CD4-positive, alpha-beta T cell treated with Interleukin-21 for 1 hour (primary cell): ENCODE measurements around the gene ATN1.

Experiments
- DNase-seq: peaks from one replicate; pipeline ENCODE4 v3.0.0-alpha.2; 2020

The ATN1 gene

DNA sequence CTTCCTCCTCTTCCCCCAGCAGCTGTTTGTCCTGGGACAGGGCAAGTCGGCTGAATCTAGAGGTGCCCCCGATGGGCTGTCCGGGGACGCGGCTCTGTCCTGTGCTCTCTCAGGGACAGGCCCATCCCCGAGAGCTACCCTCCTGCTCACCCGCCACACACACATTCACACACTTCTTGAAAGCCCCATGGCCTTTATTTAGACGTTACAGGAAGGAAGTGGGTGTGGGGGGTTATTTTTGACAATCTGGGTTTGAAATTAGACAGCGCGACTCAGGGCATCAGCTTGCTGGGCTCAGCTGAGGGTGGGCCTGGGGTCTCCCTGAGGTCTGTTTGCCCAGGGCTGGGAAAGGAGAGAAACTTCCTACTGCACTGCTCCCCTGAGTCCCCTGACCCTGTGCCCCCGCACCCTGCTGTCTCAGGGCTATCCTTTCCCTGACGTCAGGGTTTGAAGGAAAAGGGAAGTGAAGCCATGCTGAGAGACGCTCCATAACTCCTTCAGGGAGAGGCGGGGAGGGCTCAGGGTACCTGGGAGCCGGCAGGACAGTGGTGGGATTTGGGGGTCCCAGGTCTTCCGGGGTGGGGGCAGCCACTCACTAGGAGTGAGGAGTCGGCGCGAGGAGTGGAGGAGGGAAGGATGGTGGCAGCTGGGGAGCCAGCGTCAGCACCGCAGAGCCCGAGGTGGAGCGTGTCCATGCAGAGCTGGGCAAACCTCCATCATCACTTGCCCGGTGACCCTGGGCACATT is 31.5 kb downstream of the ATN1 start:
- DNase-seq: peak; percentile 91

- no peak for DNase-seq
Observed at GRCh38 chr12:6959805-6960592, 32.2 kb downstream of the ATN1 start.

DNA sequence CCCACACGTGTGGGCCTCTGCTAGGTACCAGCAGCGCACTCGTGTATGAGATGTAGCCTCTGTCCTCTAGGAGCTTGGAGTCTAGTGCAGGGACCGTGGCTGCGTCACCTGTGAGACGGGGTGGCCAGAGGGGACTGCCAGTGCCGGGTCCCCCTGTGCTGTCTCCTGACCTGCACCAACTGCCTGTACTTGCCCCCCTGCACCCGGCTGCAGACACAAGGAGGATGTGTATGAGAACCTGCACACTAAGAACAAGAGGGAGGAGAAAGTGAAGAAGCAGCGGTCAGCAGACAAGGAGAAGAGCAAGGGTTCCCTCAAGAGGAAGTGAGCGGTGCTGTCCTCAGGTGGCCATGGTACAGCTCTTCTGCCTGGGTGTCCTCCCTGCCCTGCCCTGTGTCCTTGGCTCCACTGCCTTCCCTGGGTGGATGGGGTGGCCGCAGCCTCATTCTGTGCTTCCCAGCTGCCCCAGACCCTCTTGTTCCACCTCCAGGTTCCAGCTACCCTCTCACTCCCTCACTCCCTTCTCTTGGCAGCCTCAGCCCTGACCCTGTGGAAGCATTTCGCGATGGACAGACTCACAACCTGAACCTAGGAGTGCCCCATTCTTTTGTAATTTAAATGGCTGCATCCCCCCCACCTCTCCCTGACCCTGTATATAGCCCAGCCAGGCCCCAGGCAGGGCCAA is 33.0 kb downstream of the ATN1 start:
- peak; percentile 58 for DNase-seq

GRCh38 chr12:6961278-6961694 is 33.5 kb downstream of the ATN1 start:
- DNase-seq: peak; percentile 94

GRCh38 chr12:6961695-6962284 is 34.0 kb downstream of the ATN1 start:
- peak; percentile 66 for DNase-seq

GRCh38 chr12:6962285-6963015 is 34.7 kb downstream of the ATN1 start:
- DNase-seq: no peak

DNA sequence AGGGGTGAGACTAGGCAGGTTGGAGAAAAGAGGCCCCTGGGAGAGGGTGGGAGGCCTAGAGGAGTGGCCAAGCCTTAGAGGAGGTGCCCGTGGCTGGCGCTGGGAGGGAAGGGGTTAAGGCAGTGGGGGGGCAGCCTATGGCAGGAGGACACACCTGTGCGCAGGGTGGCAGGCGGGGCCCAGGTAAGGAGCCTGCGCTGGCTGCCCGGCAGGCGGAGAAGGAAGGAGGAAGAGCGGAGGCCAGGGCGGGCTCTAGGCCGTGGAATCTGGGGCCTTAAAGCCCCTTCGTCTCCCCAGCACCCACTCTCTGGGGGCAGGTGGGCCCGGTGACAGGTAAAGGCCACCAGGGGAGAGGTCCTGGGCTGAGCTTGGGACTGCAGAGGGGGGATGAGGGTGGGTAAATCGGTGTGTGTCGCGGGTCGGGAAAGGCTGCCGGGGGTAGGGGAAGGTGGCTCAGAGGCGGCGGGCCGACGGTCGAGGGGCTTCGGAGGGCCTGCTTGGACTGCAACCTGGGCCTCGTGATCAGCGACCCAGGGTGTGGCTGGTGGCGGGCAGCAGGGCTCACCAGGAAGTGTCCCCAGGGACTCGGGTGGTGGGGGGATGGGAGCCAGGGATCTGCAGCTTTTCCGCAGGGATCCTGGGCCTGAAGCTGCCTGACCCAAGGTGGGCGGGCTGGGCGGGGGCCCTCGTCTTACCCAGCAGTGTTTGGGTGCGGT is 35.4 kb downstream of the ATN1 start:
- DNase-seq: no peak

DNA sequence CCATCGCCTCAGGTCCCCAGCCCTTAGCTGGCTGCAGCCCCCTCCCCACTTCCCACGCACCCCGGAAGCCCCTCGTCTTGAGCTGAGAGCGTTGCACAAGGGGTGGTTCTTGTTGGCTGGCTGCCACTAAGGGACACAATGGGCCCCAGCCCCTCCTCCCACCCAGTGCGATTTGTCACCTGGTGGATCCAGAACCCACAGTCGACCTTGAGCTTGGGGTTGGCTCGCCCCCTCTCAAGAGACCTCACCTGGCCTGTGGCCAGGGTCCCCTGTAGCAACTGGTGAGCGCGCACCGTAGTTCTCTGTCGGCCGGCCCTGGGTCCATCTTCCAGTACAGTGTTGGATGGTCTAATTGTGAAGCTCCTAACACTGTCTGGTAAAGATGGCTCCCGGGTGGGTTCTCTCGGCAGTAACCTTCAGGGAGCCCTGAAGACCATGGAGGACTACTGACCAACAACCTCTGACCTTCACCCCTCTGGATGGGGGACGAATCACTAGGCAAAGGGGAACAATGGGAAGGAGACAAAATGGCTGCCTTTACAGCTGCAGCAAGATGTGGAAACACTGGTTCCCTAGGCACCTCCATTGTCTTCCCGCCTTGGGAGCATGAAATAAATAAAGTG is 36.1 kb downstream of the ATN1 start:
- no peak for DNase-seq

GRCh38 chr12:6964605-6965025 is 36.9 kb downstream of the ATN1 start:
- no peak for DNase-seq

- peak; percentile 93 for DNase-seq
Observed at GRCh38 chr12:6965026-6965661, 37.4 kb downstream of the ATN1 start.

DNA sequence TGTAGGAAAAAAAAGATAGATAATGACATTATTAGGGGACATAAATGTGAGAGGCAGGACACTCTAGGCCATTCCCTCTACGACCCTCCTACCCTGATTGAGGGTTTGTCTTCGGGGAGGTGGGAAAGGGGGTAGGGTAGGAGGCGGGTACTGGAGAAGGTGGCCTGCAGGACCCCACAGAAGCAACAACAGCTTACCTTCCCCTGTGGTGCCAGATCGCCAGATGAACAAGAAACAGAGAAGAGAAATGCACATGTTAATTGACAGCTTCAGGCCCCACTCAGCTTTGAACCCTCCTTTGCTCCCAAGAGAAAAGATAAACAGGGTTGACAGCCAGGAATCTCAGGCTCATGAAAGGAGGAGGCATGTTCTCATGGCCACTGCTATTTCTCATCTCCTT is 38.0 kb downstream of the ATN1 start:
- DNase-seq: no peak

DNA sequence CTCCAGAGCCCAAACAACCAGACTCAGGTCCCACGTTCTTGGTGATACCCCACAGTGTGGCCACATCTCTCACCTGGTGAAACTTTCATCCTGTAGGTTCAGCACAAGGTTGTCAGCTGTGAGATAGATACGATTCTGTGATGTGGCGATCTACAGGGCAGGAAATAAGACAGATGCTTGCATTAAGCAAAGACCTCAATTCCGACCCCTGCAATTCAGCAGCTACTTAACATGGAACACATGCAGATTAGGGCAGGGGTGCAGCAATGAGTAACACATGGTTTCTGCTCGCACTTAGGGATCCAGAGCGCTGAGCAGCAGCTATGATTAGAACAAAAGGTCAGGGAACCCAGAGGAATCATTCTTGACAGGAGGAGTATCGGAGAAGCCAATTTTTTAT is 38.6 kb downstream of the ATN1 start:
- no peak for DNase-seq

GRCh38 chr12:6967651-6968100 is 39.9 kb downstream of the ATN1 start:
- DNase-seq: no peak

- DNase-seq: no peak
Observed at GRCh38 chr12:6968426-6968825, 40.7 kb downstream of the ATN1 start.

DNA sequence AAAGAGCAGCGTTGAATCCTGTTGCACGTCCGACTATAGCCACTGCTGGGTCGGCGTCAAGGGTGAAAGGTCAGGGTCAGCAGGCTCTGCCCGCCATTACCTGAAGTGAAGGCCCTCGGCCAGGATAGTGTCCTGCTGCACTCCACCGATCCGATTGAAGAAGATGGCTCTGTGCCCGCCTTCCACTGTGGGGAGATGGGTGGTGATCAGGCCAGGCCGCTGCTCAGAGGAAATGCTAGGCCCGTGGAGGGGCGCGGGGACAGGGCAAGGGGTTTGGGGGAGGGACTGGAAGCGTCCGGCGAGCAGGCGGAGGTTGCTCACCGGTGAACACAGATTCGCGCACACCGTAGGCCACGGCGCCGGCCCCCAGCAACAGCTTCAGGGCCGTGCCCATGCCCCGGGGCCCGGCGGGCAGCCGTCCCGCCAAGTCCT is 42.4 kb downstream of the ATN1 start:
- DNase-seq: peak; percentile 34

- no peak for DNase-seq
Observed at GRCh38 chr12:6974180-6974579, 46.4 kb downstream of the ATN1 start.

- DNase-seq: no peak
Observed at GRCh38 chr12:6975297-6976032, 47.7 kb downstream of the ATN1 start.

DNA sequence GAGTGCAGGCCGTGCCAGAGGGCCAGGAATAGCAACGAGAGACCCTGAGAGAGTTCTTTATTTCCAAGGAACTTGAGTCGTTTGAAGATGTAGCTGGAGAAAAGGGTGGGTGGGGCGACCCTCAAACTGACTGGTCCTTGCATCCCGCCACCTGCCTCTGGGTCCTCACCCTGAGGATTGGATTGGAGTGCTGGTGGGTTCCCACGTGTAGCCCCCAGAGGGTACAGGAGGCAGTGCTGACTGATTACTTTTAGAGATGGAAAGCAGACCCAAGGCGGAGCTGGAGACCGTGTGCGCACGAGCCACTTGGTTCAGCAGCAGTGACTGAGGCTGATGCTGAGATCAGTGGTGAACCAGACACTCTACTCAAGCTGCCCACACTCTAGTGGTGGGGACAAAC is 49.9 kb downstream of the ATN1 start:
- DNase-seq: no peak

DNA sequence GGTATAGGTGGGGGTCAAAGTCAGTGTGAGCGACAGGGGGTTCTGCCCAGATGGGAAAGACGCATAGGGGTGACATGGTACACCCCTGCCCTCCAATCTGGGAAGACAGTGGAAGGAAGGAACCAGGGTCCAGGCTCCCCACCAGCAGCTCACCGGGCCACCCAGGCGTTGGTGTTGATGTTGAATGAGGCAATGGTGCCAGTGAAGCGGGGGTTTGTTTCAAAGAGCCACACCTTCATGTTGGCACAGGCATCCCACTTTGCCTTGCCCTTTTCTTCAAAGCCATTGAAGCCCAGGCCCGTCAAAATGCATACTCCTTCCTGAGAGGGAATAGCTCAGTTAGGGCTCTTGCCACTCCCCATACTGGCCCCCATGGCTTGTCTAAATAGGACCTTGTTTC is 50.4 kb downstream of the ATN1 start:
- DNase-seq: no peak

- DNase-seq: no peak
Observed at GRCh38 chr12:6978611-6979011, 50.9 kb downstream of the ATN1 start.
